AG09309 (cell line): Measurements from ENCODE around the gene FRMPD1.
"Not testable (repeated sequence)": the region's sequence is repeated elsewhere in the genome, so short reads cannot be mapped to it uniquely, and the experiment has no call there.

Experiments
- DNase-seq: peaks from one replicate; pipeline ENCODE4 v3.0.0-alpha.2; 2010; ENCODE audit warnings: low read depth
- H3K4me3 ChIP-seq: 2 replicates; pipeline ENCODE4 v1.5.1; 2011; ENCODE audit warnings: mild to moderate bottlenecking, low read depth, low read length, moderate library complexity; ENCODE audit not compliant: control insufficient read depth
- CTCF ChIP-seq: IDR thresholded peaks from 2 replicates; pipeline ENCODE4 v1.5.1; 2011; ENCODE audit warnings: mild to moderate bottlenecking, low read depth, low read length, inconsistent platforms; ENCODE audit not compliant: insufficient read depth, control insufficient read depth; ENCODE audit errors: missing control alignments

FRMPD1 gene

GRCh38 chr9:37650873-37651768 is at the start of gene FRMPD1:
Gene FRMPD1, plus strand, starts transcription at chr9:37650954. Its CDS starts 41,688 bp downstream, at chr9:37692642.
- DNase-seq = no peak
- no peak for TF ChIP-seq CTCF
- peak within 1 kb of the TSS; percentile 48 for H3K4me3 ChIP-seq

- not testable (repeated sequence) for DNase-seq, H3K4me3 ChIP-seq
Measured at GRCh38 chr9:37602061-37602460, 48.7 kb upstream of the FRMPD1 start.

GRCh38 chr9:37602817-37603216 is 47.9 kb upstream of the FRMPD1 start:
- no peak for DNase-seq
- H3K4me3 ChIP-seq = no peak overlapping the region
- TF ChIP-seq CTCF = no peak

GRCh38 chr9:37604296-37604695 is 46.5 kb upstream of the FRMPD1 start:
- no peak for DNase-seq
- no peak overlapping the region for H3K4me3 ChIP-seq
- no peak for TF ChIP-seq CTCF

GRCh38 chr9:37608250-37608649 is 42.5 kb upstream of the FRMPD1 start:
- no peak for TF ChIP-seq CTCF
- no peak for DNase-seq

GRCh38 chr9:37609735-37610397 is 40.9 kb upstream of the FRMPD1 start:
- no peak for TF ChIP-seq CTCF
- no peak for DNase-seq
- H3K4me3 ChIP-seq = no peak overlapping the region

More at GRCh38 chr9:37608250-37608649, 42.5 kb upstream of the FRMPD1 start:
- H3K4me3 ChIP-seq = no peak overlapping the region

- no peak for TF ChIP-seq CTCF
- no peak overlapping the region for H3K4me3 ChIP-seq
- DNase-seq = no peak
Measured at GRCh38 chr9:37611014-37611413, 39.7 kb upstream of the FRMPD1 start.
